ENCODE measurements around the gene MYO18B.

MYO18B gene

DNA sequence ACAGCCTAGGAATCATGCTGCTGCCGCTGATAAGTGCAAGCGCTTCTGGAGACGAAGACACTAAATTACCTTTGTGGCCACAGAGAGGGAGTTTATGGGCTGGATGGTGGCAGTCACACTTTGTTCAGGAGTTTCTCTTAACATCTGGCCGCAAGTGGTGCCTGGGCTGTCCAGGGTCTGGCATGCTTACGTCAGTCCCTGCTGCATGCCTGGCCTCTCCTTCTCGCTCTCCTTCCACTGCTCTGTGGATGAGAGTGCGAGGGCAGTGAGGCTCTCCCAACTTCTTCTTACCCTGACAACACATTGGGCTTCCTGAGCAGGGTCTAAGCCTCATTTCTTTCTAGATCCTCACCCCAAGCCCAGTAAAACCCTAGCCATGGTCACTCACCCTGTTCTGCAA lies 266.6 kb downstream of the MYO18B start:
- no peak for DNase-seq

DNA sequence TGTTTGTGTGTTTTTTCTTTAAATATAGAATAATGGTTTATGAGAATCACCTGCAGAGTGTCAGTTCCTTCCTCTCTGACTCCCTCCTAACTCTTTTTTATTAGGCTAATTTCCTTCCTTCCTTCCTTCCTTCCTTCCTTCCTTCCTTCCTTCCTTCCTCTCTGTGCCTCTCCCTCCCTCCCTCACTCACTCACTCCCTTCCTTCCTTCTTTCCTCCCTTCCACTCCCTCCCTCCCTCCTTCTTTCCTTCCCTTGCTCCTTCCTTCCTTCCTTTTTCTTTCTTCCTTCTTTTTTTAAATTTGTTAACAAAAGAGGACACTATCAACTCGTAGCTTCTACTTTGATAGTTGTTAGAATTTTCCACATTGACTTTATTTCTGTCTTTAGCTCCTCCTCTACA lies 274.9 kb downstream of the MYO18B start:
- no peak for DNase-seq

DNA sequence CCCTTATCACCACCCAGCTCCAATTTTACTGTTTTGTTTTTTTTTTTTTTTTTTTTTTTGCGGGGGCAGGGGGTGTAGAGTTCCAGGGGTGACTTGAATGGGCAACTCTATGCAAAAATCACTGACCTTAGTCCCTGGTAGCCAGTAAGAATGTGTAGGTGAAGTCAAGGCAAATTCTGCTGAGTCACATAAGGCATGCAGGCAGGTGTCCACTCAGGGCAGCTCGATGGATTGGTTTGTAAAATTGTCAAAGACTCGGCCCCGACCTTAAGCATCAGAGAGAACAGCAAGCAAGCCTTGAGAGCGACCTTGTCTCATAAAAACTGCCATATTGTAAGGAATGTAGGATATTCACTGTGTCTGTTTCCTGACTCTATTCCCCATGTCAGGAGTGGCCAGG lies 275.9 kb downstream of the MYO18B start:
- no peak for DNase-seq

DNA sequence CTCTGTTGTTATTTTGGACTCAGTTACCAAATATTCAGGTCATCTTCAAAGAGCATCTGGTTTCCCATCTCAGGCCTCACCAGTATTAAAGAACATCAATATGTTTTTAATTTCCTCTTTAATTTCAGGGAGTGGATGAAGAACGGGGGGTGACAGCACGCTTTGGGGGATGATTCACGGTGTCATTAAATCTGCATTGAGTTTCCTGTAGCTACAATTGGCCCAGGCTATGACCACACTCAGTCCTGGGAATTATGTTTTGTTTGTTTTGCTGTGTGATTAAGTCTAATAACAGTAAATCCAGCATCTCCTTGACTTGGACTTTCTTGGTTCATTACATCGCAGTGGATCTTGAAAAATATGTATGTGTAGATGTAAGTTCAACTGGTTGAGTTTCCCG lies 277.6 kb downstream of the MYO18B start:
- DNase-seq: no peak

DNA sequence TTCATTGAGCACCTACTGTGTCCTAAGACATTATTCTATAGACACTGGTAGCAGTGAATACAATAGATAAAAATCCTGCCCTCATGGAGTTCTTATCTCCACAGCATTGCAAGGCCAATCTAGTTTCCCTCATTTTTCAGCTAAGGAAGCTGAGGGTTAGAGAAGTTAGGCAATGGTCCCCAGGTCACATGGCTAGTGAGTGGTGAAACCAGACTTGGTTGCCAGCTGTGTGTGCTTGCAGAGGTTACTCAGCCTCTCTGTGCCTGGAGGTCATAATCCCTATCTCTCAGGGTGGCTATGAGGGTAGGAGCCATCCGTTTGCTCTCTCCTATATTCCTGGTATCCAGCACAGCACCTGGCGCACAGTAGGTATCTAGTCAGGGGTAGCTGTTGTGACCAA lies 279.5 kb downstream of the MYO18B start:
- DNase-seq: no peak

DNA sequence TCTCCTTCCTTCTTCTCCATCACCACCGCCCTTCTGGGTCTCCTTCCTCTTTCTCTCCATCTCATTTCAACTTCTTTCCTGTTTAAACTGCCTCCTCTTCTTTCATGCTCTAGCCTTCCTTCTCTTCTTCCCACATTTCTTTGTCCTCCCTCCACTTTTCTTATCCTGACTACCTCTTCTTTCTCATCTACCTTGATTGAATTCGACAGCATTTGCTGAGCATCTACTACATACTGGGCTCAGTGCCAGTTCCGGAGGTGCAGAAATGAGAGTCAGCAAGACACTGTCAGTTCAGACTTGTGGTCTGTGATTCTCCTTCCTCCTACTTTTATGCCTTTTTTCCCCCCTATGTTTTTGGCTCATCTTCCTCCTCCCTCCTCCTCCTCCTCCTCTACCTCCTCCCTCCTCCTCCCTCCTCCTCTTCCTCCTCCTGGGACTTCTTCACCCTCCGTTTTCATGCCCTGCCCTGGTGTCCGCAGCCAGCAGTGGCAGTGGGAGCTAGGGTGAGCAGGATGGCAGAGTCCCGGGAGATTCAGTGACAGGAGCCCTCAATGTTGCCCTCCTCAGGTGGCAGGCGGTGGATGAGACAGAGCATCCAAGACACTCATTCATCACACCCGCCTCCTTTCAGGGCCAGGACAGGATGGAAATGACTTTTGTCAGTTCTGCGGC lies 281.3 kb downstream of the MYO18B start:
- DNase-seq: no peak

DNA sequence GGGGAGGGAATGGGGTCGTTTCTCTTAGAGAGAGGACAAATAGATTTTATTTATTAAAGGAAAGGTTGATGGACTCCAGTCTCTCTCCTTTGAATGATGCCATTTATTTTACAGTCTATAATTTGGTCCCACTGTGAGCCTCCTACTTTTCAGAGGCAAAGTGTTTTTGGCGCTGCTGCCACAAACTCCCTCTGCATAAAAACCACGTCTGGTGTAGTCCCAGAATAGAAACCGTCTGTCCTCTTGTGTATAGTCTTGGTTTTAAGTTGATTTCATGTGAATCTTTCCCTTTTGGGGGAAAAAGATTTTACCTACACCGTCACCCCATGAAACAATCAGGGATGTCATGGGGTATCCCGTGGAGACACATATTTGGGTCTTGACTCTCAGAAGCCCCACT lies 283.6 kb downstream of the MYO18B start:
- no peak for DNase-seq

DNA sequence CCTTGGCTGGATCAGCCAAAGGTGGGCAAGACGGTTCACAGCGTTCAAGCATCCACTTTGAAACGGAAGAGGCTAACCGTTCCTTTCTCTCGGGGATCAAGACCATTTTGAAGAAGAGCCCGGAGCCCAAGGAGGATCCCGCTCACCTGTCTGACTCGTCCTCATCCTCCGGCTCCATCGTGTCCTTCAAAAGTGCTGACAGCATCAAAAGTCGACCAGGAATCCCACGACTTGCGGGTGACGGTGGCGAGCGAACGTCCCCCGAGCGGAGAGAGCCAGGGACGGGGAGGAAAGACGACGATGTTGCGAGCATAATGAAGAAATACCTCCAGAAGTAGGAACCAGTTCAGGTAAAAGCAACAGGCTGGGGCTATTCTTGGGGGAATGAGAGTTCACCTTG lies 285.4 kb downstream of the MYO18B start:
- no peak for DNase-seq

DNA sequence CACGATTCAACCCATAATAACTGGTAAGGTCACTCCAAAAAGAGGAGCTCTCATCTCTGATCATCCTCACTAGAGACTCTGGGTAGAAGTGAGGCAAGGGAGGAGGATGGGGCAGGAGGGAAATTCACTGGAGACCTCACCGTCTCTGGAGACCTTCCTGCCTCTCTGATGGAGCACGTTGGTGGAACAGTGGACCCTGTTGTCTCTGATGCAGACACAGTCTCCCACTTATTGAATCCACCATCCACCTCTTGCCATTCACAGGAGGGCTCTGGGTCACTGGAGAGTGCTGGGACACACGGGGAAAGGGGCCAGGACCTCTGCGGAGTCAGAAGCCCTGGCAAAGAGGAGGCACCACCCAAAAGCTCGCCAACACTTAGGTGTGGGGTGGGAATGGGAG lies 289.7 kb downstream of the MYO18B start:
- no peak for DNase-seq

DNA sequence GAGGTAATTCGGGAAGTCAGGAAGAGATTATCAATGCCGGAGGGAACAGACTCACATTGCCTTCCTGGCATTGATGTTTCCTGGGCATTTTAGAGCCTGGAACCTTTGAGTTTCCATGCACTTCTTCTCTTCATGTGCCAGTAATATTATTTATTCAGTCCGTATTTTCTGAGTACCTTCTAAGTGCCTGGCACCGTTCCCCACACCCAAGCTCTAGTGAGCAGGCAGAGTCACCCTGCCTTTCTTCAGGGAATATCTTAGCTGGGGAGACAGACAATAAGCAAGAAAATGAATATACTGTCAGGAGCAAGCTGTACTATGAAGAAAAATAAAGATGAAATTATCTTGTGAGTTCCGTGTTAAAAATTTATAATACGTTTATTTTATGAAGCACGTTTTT lies 291.1 kb downstream of the MYO18B start:
- no peak for DNase-seq

DNA sequence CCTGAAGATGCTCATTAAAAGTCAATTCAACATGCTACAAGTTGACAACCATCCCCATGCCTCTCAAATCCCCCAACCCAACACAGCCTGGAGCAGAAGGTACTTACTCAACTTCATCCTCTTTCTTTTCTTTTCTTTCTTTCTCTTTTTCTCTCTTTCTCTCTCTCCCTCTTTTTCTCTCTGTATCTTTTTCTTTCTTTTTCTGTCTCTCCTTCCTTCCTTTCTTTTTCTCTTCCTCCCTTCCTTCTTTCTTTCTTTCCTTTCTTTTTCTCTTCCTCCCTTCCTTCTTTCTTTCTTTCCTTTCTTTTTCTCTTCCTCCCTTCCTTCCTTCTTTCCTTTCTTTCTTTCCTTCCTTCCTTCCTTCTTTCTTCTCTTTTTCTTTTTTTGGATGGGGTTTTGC lies 291.6 kb downstream of the MYO18B start:
- DNase-seq: no peak

DNA sequence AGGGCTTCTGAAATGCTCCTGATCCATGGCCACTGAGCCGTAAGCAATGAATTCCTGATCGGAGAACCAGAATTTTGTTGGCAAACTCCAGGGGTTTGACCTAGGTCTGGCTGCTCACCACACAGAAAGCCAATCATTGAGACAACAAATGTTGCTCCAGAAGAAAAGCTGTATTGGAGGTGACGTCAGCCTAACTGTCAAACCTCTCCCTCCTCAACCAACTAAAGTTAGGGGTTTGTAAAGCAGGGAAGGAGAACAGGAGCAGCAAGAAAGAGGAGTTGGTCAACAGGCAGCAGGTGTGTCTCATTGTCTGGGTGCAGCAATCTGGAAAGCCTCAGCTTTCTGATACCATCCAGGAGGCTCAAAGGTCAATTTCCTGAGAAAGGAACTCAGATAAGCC lies 293.5 kb downstream of the MYO18B start:
- no peak for DNase-seq

DNA sequence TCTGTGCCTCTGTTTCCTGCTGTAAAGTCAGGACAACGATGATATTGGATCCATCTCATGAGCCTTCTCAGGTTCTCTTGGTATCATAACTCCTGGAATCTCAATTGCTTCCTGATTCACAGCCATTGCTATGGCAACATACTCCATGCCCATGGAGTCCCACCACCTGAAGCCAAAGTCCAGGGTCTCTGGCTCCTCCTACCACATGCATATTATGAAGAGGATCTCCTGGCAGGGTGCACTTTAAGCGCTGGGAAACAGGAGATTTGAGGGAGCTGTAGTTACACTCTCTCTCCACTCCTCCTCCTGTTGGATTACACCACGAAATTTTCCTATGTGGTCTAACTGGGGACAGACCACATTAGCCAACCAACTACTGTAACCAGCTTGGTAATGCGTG lies 296.4 kb downstream of the MYO18B start:
- DNase-seq: no peak

DNA sequence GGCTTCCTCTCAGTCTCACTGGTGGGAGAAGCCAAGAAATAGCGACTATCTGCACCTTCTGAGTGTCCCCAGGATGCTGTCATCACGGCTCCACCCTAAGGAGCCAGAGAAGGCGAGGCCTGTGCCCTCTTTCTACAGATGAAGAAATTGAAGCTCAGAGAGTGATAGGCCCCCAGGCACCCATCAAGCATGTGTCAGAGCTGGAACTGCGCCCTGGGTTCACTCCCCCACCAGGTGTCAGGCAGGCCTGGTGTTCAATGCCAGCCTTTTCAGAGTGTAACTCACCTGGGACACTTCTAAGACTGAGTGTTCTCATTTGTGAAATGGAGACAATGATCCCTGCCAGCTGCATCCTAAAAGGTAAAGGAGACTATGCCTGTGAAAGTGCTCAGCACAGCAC lies 299.9 kb downstream of the MYO18B start:
- no peak for DNase-seq

DNA sequence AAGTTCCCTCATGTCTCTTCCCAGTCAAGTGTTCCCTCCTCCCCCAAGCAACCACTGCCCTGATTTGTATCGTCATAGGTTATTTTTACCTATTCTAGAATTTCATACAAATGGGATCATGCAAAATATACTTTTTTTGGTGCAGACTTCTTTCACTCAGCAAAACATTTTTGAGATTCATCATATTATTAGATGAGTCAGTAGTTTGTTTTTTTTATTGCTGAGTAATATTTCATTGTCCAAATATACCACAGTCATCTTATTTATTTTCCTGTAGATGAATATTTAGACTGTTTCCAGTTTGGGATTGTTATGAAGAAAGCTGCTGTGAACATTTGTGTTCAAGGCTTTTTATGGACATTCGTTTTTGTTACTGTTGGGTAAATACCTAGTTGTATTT lies 301.0 kb downstream of the MYO18B start:
- DNase-seq: no peak

DNA sequence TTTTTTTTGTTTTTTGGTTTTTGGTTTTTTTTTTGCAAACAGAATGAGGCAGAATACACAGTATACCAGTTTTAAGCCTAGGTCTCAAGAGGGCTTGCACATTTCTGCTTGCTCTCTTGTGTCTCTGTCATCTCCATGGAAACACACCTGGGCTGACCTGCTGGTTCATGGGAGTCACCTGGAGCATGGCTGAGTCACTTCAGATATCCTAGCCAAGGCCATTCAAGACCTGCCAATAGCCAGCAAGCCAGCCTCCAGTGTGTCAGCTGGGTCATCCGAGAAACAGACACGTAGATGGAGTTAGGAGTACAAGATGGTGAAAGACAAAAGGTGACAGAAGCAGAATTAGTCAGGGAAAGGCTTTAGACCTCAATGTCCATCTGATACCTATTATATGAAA lies 303.1 kb downstream of the MYO18B start:
- no peak for DNase-seq

DNA sequence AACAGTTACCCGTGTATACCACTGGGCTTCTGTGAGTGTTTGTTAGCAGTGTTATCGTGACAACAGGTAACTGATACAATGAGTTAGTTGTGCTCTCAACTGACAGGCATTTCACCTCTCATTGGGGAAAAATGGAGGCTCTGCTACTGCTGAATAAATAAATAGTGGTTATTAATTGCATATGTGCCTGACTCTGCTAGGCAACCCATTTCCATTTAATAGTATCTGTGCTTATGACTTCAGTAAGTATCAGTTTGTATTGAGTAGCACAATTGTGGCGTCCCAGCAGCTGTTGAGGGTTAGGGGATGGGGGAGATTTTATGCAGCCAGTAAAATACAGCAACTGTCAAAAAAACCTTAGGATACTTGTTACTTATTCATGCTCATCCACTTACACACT lies 303.9 kb downstream of the MYO18B start:
- no peak for DNase-seq

DNA sequence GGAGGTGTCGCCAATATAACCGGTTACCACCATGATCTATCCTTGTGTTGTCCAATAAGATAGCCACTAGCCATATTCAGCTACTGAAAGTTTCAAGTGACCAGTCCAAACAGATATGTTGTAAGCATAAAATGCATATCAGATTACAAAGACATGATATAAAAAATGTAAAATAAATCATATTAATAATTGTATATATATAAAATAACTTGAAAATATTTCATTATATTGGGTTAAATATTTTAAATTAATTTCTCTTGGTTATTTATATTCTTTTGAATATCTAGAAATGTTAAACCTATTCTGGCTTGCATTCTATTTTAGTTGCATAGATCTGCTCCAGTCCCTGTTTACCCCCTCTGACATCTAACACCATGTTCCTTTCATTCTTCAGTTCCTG lies 305.5 kb downstream of the MYO18B start:
- DNase-seq: no peak

DNA sequence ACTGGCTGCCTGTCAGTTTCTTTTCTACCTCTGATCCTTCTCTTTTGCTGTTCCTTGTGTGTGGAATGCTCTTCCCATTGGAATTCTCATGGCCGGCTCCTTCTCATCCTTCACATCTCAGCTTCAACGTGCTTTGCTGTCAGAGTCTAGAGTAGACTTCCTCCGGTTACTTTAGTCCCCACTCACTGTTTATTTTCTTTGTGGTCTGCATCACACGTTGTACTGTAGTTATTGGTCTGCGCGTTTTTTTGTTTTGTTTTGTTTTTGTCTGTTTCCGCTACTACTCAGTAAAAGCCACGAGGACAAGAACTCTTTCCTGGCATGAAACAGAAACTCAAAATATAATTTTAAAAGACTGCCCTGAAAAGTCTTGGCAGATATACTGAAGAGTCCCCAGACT lies 305.9 kb downstream of the MYO18B start:
- DNase-seq: no peak

DNA sequence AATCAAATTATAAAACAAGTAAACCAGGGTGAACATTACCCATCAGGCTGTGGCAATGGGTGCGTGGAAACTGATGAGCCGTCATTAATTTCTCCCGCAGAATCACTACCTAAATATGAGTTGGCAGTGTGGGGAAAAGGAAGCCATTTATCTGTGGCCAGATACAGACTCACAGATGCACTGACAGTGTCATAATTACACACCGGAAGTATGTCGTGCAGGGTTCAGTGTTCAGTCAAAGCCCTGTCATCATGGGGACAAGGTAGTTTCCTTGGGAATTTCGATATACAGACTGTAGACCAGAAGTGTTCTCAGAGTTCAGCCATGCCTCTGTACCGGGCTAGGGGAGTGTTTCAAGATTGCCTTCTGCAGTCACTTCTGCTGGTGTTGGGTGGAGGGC lies 308.1 kb downstream of the MYO18B start:
- no peak for DNase-seq

DNA sequence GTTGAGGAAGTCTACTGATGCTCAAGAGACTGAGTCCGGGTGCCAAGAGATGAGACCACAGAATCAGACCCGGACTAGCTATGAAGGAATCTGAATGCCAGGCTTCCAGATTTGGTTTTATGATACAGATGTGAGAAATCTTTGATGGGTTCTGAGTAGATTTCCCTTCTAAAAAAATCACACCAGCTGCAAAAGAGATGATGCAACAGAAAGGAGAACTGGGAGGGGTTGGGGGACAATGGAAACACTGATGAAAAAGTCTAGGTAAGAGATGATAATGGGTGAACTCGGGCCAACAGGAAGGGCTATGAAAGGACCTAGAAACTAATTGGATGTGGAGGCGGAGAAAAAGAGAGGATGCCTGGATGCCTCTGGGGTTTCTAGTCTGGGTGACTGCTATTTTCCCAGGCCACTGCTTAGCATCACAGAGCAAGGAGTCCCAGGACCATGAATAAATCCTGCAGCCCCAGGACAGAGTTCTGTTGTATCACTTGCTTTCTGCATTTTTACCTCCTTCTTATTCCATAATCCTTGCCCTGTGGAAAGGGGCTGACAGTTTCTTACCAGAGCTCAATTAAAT lies 311.8 kb downstream of the MYO18B start:
- no peak for DNase-seq

DNA sequence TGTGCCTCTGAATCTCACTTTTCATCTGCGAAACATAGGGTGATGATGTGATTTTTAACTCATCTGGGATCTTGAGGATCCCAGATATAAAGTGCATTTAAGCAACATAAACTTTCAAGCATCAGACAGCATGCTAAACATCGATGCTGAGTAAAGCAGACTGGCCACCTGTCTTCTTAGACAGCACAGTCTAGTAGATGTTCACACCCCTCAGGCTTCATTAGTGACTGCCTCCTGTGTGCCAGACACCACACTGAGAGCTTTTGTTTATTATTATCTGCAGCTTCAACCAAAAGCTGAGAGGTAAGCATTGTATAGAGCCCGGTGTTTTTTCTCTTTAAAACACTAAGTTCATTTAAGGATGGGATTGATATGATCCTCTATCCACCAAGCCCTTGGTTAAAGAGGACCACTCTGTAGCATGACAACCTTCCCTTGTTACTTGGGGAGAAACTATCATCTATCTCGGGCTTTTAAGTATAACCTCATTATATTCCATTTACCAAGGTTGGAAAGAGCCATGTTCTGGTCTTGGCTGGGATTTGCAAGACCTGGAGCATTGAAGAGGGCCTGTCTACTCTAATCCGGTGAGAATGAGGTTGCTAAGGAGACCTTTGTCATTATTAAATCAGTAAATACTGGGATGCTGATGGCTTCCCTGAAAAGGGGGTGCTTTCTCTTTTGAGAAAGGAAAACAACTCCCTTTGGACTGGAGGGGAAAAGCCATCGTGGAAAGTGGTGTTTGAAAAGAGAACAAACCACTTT lies 313.0 kb downstream of the MYO18B start:
- no peak for DNase-seq

DNA sequence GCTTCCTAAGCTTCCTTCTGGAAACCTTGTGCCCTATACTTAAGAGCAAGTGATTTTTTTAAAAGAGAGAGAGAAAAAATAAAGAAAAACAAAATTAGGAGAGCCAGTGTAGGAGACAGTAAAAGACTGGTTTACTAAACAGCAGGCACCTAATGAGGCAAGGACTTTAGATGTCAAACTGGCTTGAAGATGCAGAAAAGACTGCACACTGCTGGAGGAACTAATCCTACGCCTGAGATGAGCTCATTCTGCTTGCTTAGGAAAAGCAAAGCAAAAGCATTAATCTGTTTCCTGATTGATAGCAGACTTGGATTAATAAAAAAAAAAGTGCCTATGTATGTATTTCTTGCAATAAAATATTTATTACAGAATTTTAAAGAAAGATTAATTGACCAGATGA lies 313.7 kb downstream of the MYO18B start:
- DNase-seq: no peak

DNA sequence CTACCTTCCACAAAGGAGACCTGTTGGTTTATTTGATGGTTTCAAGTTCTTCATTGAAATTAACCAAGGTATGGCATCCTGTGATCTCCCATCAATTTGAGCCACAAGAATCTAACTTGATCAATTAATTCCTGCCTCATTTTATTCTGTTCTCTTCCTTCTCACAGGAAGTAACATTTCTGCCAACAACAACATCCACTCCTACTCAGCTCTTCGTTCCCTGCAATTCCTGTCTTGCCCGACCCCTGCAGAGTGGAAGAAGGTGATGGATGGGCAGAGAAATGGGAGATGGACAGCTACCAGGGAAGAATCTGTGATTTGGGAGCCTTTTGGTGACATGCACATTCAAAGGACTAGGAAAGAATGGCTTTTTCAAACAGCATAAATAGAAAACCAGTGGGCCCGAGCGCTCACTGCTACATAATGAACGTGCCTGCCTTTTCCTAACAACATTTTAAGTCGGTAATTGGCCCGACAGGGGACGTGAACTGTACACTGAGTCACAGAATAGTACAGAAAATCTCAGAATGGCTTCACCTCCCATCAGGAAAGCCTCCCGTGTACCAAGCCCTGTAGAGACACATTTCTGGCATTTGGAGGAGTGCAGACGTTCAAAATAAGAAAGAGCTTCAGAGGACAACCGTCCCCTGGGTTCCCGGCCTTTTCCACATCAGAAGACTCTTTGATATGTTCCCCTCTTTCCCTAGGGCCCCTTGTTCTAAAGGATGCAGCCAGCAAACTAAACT lies 314.6 kb downstream of the MYO18B start:
- DNase-seq: no peak

Data from NCI-H524 treated with DMSO at 0.1 percent for 48 hours (cell line).